H9 (cell line): ENCODE results near the gene AGXT. TPM values are rescaled to one million over a fixed set of nuclear protein-coding genes. Genes with fewer than 3 reads are reported as not detected.

Source experiments
- DNase-seq: peaks from one replicate; pipeline ENCODE4 v3.0.0-alpha.2; 2017
- H2AFZ ChIP-seq: one replicate; pipeline ENCODE4 v1.6.1; 2013; ENCODE audit warnings: mild to moderate bottlenecking, low read length, control low read depth, moderate library complexity
- H2AK5ac ChIP-seq: 2 replicates; pipeline ENCODE4 v1.6.1; 2013; ENCODE audit warnings: low read length, control low read depth, mixed read lengths; ENCODE audit not compliant: insufficient read length
- H2BK120ac ChIP-seq: one replicate; pipeline ENCODE4 v1.6.1; 2013; ENCODE audit warnings: low read depth, mild to moderate bottlenecking, low read length, control low read depth, inconsistent platforms; ENCODE audit not compliant: poor library complexity, severe bottlenecking
- H2BK12ac ChIP-seq: 2 replicates; pipeline ENCODE4 v1.6.1; 2013; ENCODE audit warnings: low read length, control low read depth, mixed read lengths, low read depth; ENCODE audit not compliant: insufficient read length
- H2BK15ac ChIP-seq: 2 replicates; pipeline ENCODE4 v1.6.1; 2013; ENCODE audit warnings: low read depth, low read length, control low read depth
- H2BK20ac ChIP-seq: one replicate; pipeline ENCODE4 v1.6.1; 2013; ENCODE audit warnings: low read depth, mild to moderate bottlenecking, low read length, control low read depth, inconsistent platforms; ENCODE audit not compliant: poor library complexity, severe bottlenecking
- H2BK5ac ChIP-seq: 2 replicates; pipeline ENCODE4 v1.6.1; 2013; ENCODE audit warnings: low read length, control low read depth, mixed read lengths; ENCODE audit not compliant: insufficient read length
- H3K14ac ChIP-seq: 2 replicates; pipeline ENCODE4 v1.6.1; 2013; ENCODE audit warnings: low read length, control low read depth; ENCODE audit not compliant: insufficient read depth
- H3K18ac ChIP-seq: 2 replicates; pipeline ENCODE4 v1.6.1; 2013; ENCODE audit warnings: low read depth, mild to moderate bottlenecking, mixed read lengths, low read length, control low read depth; ENCODE audit not compliant: insufficient read length
- H3K23ac ChIP-seq: 2 replicates; pipeline ENCODE4 v1.6.1; 2013; ENCODE audit warnings: low read length, control low read depth, mixed read lengths, low read depth; ENCODE audit not compliant: insufficient read length
- H3K23me2 ChIP-seq: 2 replicates; pipeline ENCODE4 v1.6.1; 2013; ENCODE audit warnings: low read depth, mild to moderate bottlenecking, mixed read lengths, low read length, control low read depth; ENCODE audit not compliant: insufficient read length, poor library complexity, severe bottlenecking
- H3K27ac ChIP-seq: 2 replicates; pipeline ENCODE4 v1.5.1; 2013; ENCODE audit warnings: low read length, control low read depth, mixed read lengths, low read depth; ENCODE audit not compliant: insufficient read length
- H3K27me3 ChIP-seq: 2 replicates; pipeline ENCODE4 v1.6.1; 2013; ENCODE audit warnings: low read length, control low read depth, inconsistent platforms; ENCODE audit not compliant: insufficient read depth
- H3K4ac ChIP-seq: 2 replicates; pipeline ENCODE4 v1.6.1; 2013; ENCODE audit warnings: low read depth, mild to moderate bottlenecking, control low read depth, inconsistent platforms, low read length, moderate library complexity
- H3K4me1 ChIP-seq: 2 replicates; pipeline ENCODE4 v1.6.1; 2013; ENCODE audit warnings: low read length, control low read depth, inconsistent platforms; ENCODE audit not compliant: insufficient read depth
- H3K4me2 ChIP-seq: 2 replicates; pipeline ENCODE4 v1.6.1; 2013; ENCODE audit warnings: low read length, control low read depth, mixed read lengths; ENCODE audit not compliant: insufficient read length, insufficient read depth
- H3K56ac ChIP-seq: 2 replicates; pipeline ENCODE4 v1.6.1; 2013; ENCODE audit warnings: low read depth, mild to moderate bottlenecking, mixed read lengths, low read length, control low read depth; ENCODE audit not compliant: insufficient read length
- H3K79me1 ChIP-seq: 2 replicates; pipeline ENCODE4 v1.6.1; 2013; ENCODE audit warnings: low read depth, mild to moderate bottlenecking, moderate library complexity, low read length, control low read depth, inconsistent platforms; ENCODE audit not compliant: insufficient read depth, poor library complexity, severe bottlenecking
- H3K79me2 ChIP-seq: 2 replicates; pipeline ENCODE4 v1.6.1; 2013; ENCODE audit warnings: low read length, control low read depth, inconsistent platforms; ENCODE audit not compliant: insufficient read depth
- H3K9ac ChIP-seq: 2 replicates; pipeline ENCODE4 v1.6.1; 2013; ENCODE audit warnings: low read length, control low read depth, mixed read lengths; ENCODE audit not compliant: insufficient read length; ENCODE audit errors: extremely low read depth
- H3K9me3 ChIP-seq: one replicate; pipeline ENCODE4 v1.6.1; 2013; ENCODE audit warnings: low read depth, low read length, inconsistent platforms; ENCODE audit not compliant: control insufficient read depth
- H3T11ph ChIP-seq: one replicate; pipeline ENCODE4 v1.6.1; 2013; ENCODE audit warnings: mild to moderate bottlenecking, low read length, control low read depth, inconsistent platforms
- H4K20me1 ChIP-seq: one replicate; pipeline ENCODE4 v1.6.1; 2013; ENCODE audit not compliant: control insufficient read depth, insufficient read length, insufficient read depth
- H4K5ac ChIP-seq: 2 replicates; pipeline ENCODE4 v1.6.1; 2013; ENCODE audit warnings: low read depth, mild to moderate bottlenecking, mixed read lengths, low read length, control low read depth; ENCODE audit not compliant: insufficient read length
- H4K8ac ChIP-seq: replicated peaks from 2 replicates; pipeline ENCODE4 v1.6.1; 2013; ENCODE audit warnings: low read length, control low read depth, mixed read lengths, low read depth; ENCODE audit not compliant: insufficient read length
- H4K91ac ChIP-seq: 2 replicates; pipeline ENCODE4 v1.6.1; 2013; ENCODE audit warnings: low read depth, mild to moderate bottlenecking, moderate library complexity, mixed read lengths, low read length, control low read depth; ENCODE audit not compliant: insufficient read length
- H3K27ac Mint-ChIP-seq, 3 experiments: 2 replicates in 2 of 3; 3 replicates in 1 of 3; pipeline ENCODE4 v1.8.0; 2020 to 2021; ENCODE audit warnings: mixed read lengths in 3 of 3, mild to moderate bottlenecking in 1 of 3, moderate library complexity in 1 of 3
- H3K27me3 Mint-ChIP-seq: 2 replicates; pipeline ENCODE4 v1.8.0; 2021; ENCODE audit warnings: low read depth, mild to moderate bottlenecking, moderate library complexity, mixed read lengths
- H3K36me3 Mint-ChIP-seq, 3 experiments: 2 replicates in 2 of 3; 3 replicates in 1 of 3; pipeline ENCODE4 v1.8.0; 2020 to 2021; ENCODE audit warnings: low read depth in 3 of 3, mixed read lengths in 3 of 3; ENCODE audit not compliant: insufficient read depth in 1 of 3
- H3K4me1 Mint-ChIP-seq, 2 experiments: 2 replicates each; pipeline ENCODE4 v1.8.0; 2020; ENCODE audit warnings: mixed read lengths in 2 of 2
- H3K4me3 Mint-ChIP-seq, 2 experiments: 2 replicates in 1 of 2; 3 replicates in 1 of 2; pipeline ENCODE4 v1.8.0; 2020 to 2021; ENCODE audit warnings: mild to moderate bottlenecking in 2 of 2, mixed read lengths in 2 of 2, moderate library complexity in 1 of 2
- H3K9me3 Mint-ChIP-seq, 2 experiments: 2 replicates in 1 of 2; 3 replicates in 1 of 2; pipeline ENCODE4 v1.8.0; 2020; ENCODE audit warnings: mild to moderate bottlenecking in 2 of 2, mixed read lengths in 2 of 2, moderate library complexity in 1 of 2
- WGBS: extraction: QIAGEN DNeasy Blood & Tissue Kit; methylation state at CpG from one replicate; pipeline ENCODE4 v1.1.7; 2013; ENCODE audit warnings: missing lambda C conversion rate, low lambda C conversion rate, mixed read lengths; ENCODE audit not compliant: insufficient read length; ENCODE audit errors: extremely low coverage; 5-methylcytosine and 5-hydroxymethylcytosine counted together
- total RNA-seq: library from RNA; stranded (reverse); gene quantifications from 2 replicates; pipeline ENCODE4 v1.2.1, GENCODE V29; 2021
- TF ChIP-seq, protein P1 (sequence below): fragments of 200-600 bp; sonication (generic); conservative IDR thresholded peaks from 3 replicates; pipeline ENCODE4 v1.8.0; 2021; ENCODE audit warnings: antibody characterized with exemption, mild to moderate bottlenecking

Gene AGXT
- total RNA-seq, 1 experiment from 2014 or later, result not detected

DNA sequence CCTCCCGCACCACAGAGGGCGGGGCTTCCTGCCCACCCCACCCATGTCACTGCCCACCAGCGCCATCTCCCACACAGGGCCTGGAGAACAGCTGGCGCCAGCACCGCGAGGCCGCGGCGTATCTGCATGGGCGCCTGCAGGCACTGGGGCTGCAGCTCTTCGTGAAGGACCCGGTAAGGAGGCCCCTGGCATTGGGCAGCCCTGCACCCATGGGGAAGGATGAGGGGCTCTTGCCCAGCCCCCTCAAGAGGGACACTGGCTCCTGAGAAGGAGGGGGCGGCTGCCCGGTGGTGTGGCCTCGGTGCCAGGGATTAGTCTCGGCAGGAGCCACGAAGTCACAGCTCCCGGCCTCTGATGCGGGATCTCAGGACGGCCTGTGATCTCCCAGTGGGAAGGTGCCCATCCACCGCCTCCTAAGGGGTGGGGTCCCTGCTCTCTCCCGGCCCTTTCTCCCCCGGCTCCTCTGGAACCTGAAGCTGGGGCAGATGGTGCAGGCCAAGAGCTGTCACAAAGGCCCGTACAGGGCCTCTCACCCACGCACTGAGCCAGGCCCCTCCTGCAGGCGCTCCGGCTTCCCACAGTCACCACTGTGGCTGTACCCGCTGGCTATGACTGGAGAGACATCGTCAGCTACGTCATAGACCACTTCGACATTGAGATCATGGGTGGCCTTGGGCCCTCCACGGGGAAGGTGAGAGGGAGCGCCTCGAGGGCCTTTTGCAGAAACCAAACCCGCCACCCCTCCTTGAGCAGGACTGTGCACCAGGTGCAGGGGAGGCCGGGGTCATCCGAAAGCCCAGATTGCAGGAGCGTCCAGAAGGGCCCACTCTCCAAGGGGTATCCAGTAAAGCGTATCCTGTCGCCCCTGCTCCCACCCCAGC, 9.1 kb downstream of the AGXT start:
- H3K27me3 Mint-ChIP-seq, result no peaks in the 10 kb centered on the region
- WGBS, result no CpG with 5 or more reads among the region's 40 CpGs
- TF ChIP-seq, protein P1, sequence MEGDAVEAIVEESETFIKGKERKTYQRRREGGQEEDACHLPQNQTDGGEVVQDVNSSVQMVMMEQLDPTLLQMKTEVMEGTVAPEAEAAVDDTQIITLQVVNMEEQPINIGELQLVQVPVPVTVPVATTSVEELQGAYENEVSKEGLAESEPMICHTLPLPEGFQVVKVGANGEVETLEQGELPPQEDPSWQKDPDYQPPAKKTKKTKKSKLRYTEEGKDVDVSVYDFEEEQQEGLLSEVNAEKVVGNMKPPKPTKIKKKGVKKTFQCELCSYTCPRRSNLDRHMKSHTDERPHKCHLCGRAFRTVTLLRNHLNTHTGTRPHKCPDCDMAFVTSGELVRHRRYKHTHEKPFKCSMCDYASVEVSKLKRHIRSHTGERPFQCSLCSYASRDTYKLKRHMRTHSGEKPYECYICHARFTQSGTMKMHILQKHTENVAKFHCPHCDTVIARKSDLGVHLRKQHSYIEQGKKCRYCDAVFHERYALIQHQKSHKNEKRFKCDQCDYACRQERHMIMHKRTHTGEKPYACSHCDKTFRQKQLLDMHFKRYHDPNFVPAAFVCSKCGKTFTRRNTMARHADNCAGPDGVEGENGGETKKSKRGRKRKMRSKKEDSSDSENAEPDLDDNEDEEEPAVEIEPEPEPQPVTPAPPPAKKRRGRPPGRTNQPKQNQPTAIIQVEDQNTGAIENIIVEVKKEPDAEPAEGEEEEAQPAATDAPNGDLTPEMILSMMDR, result no peak

More for the DNA sequence above, 9.1 kb downstream of the AGXT start:
- Histone ChIP-seq H4K8ac (no peak overlapping the region), H2AK5ac (no peak overlapping the region), H3K23me2 (no peaks in the 10 kb centered on the region), H3K9ac (no peak overlapping the region), H3K4me2 (no peak overlapping the region), H2BK120ac (no peak overlapping the region), H3K23ac (no peak overlapping the region), H2AFZ (no peak overlapping the region), H3K9me3 (no peaks in the 10 kb centered on the region), H3K18ac (no peak overlapping the region), H3T11ph (no peak overlapping the region), H3K27ac (no peak overlapping the region), H2BK5ac (no peak overlapping the region), H3K27me3 (no peaks in the 10 kb centered on the region), H3K4ac (no peak overlapping the region), H3K14ac (no peak overlapping the region; the same call in 1 of the 2 replicates), H2BK20ac (no peak overlapping the region), H4K5ac (no peak overlapping the region), H4K20me1 (no peaks in the 10 kb centered on the region), H3K56ac (no peak overlapping the region), H3K79me1 (no peaks in the 10 kb centered on the region), H3K4me1 (no peaks in the 10 kb centered on the region), H4K91ac (no peak overlapping the region), H3K79me2 (no peaks in the 10 kb centered on the region), H2BK15ac (no peak overlapping the region), H2BK12ac (no peak overlapping the region)
- H3K9me3 Mint-ChIP-seq, result no peaks in the 10 kb centered on the region
- H3K36me3 Mint-ChIP-seq, result no peaks in the 10 kb centered on the region; a peak in 1 of 7 replicates
- no peak overlapping the region for H3K4me3 Mint-ChIP-seq
- peaks cover 0 to 3% of the 10 kb centered on the region in 2 experiments; a peak in 1 of 4 replicates for H3K4me1 Mint-ChIP-seq
- no peak overlapping the region for H3K27ac Mint-ChIP-seq
- no peak for DNase-seq
